HCT116 (cell line): ENCODE results near the gene SSB. TPM values are rescaled to one million over a fixed set of nuclear protein-coding genes. Genes with fewer than 3 reads are reported as not detected.
"Not testable (repeated sequence)": the region's sequence is repeated elsewhere in the genome, so short reads cannot be mapped to it uniquely, and the experiment has no call there.

Source experiments
- ATAC-seq: fragments of 200-7000 bp; cut with Tn5 transposase; 2 replicates; pipeline ENCODE4 v1.9.1; 2020; ENCODE audit warnings: mild to moderate bottlenecking, moderate library complexity
- BruUV-seq: library from RNA; stranded (reverse); fragments of 400-500 nt; replicated peaks from 2 replicates; lab custom pipeline; 2021; lab: Mats Ljungman, UMichigan
- CTCF ChIA-PET: fragments of 300-600 bp; sonication (Branson Sonifier 250); formaldehyde crosslinking; loops from one replicate; lab custom pipeline; 2021; ENCODE audit warnings: antibody characterized with exemption; lab: Charles Lee
- POLR2A ChIA-PET: fragments of 300-600, 350-600 bp; sonication (Branson Sonifier 250); formaldehyde crosslinking; loops from one replicate; lab custom pipeline; 2021; ENCODE audit warnings: antibody characterized with exemption; lab: Charles Lee
- RAD21 ChIA-PET, 2 experiments: fragments of 300-600 bp; sonication (Branson Sonifier 250); formaldehyde crosslinking; loops; one replicate each; lab custom pipeline; 2023; ENCODE audit warnings: low total read pairs in 2 of 2; ENCODE audit not compliant: uncharacterized antibody in 2 of 2, unreplicated experiment in 2 of 2, low non-redundant PET in 1 of 2; lab: Charles Lee
- DNase-seq: peaks from one replicate; pipeline ENCODE4 v3.0.0-alpha.2; 2010; ENCODE audit warnings: low read depth, low spot score
- H2AFZ ChIP-seq: fragments of 200-600 bp; shearing (Covaris generic), sonication (generic); 2 replicates; pipeline ENCODE4 v1.6.1; 2017; ENCODE audit warnings: low read depth, mixed run types, mixed read lengths, antibody characterized with exemption, low read length; ENCODE audit not compliant: poor library complexity, severe bottlenecking
- H3K27ac ChIP-seq: 2 replicates; pipeline ENCODE4 v1.5.1; 2012; ENCODE audit warnings: low read depth, low read length
- H3K27me3 ChIP-seq: fragments of 200-600 bp; sonication (generic); 2 replicates; pipeline ENCODE4 v1.6.1; 2016; ENCODE audit warnings: mixed run types, low read length, mixed read lengths; ENCODE audit not compliant: insufficient read depth
- H3K36me3 ChIP-seq, 2 experiments: fragments of 200-500 bp in 1 of 2; fragments of 200-600 bp in 1 of 2; sonication (Bioruptor generic) in 1 of 2; sonication (generic) in 1 of 2; 2 replicates each; pipeline versions ENCODE4 v1.5.1 to v1.6.1; 2014 to 2016; ENCODE audit warnings: low read length in 2 of 2, inconsistent platforms in 1 of 2, mixed read lengths in 1 of 2, mixed run types in 1 of 2; ENCODE audit not compliant: insufficient read depth in 2 of 2, control insufficient read depth in 1 of 2
- H3K4me1 ChIP-seq, 2 experiments: fragments of 200-600 bp in 1 of 2; sonication (generic) in 1 of 2; 2 replicates each; pipeline versions ENCODE4 v1.5.1 to v1.6.1; 2012 to 2017; ENCODE audit warnings: low read length in 2 of 2, inconsistent platforms in 1 of 2, mild to moderate bottlenecking in 1 of 2, mixed read lengths in 1 of 2, mixed run types in 1 of 2, moderate library complexity in 1 of 2; ENCODE audit not compliant: insufficient read depth in 2 of 2, control insufficient read depth in 1 of 2
- H3K4me2 ChIP-seq: fragments of 200-600 bp; sonication (generic); 2 replicates; pipeline ENCODE4 v1.6.1; 2017; ENCODE audit warnings: mixed run types, low read length, mixed read lengths
- H3K4me3 ChIP-seq, 2 experiments: fragments of 200-600 bp in 1 of 2; sonication (generic) in 1 of 2; replicated peaks in 1 of 2; 2 replicates each; pipeline ENCODE4 v1.5.1; 2011 to 2016; ENCODE audit warnings: low read length in 2 of 2, control low read depth in 1 of 2, low read depth in 1 of 2, mild to moderate bottlenecking in 1 of 2, mixed read lengths in 1 of 2, mixed run types in 1 of 2
- H3K79me2 ChIP-seq: fragments of 200-600 bp; sonication (generic); 2 replicates; pipeline ENCODE4 v1.6.1; 2017; ENCODE audit warnings: mild to moderate bottlenecking, mixed run types, low read length, moderate library complexity, mixed read lengths; ENCODE audit not compliant: insufficient read depth
- H3K9ac ChIP-seq: fragments of 200-600 bp; sonication (generic); 2 replicates; pipeline ENCODE4 v1.6.1; 2016; ENCODE audit warnings: low read length, mixed read lengths
- H3K9me2 ChIP-seq: fragments of 200-600 bp; sonication (generic), shearing (Covaris generic); 2 replicates; pipeline ENCODE4 v1.6.1; 2017; ENCODE audit warnings: mixed run types, mild to moderate bottlenecking, moderate library complexity; ENCODE audit not compliant: insufficient read depth
- H3K9me3 ChIP-seq, 2 experiments: fragments of 200-500 bp in 1 of 2; fragments of 200-600 bp in 1 of 2; sonication (Bioruptor generic) in 1 of 2; sonication (generic) in 1 of 2; 2 replicates each; pipeline ENCODE4 v1.6.1; 2014 to 2017; ENCODE audit warnings: low read length in 2 of 2, mixed read lengths in 2 of 2, inconsistent platforms in 1 of 2, low read depth in 1 of 2, mild to moderate bottlenecking in 1 of 2, mixed run types in 1 of 2, moderate library complexity in 1 of 2; ENCODE audit not compliant: control insufficient read depth in 1 of 2, insufficient read depth in 1 of 2
- H4K20me1 ChIP-seq: fragments of 200-600 bp; sonication (generic), shearing (Covaris generic); 2 replicates; pipeline ENCODE4 v1.6.1; 2017; ENCODE audit warnings: mixed run types, mild to moderate bottlenecking, moderate library complexity; ENCODE audit not compliant: insufficient read depth
- CBX3 ChIP-seq: IDR thresholded peaks from 2 replicates; pipeline ENCODE4 v1.6.1; 2012; ENCODE audit warnings: low read depth
- CTCF ChIP-seq, 3 experiments: fragments of 200-600 bp in 1 of 3; sonication (generic) in 1 of 3; IDR thresholded peaks in 2 of 3; conservative IDR thresholded peaks in 1 of 3; 2 replicates each; pipeline ENCODE4 v1.5.1; 2012 to 2017; ENCODE audit warnings: low read depth in 2 of 3, low read length in 2 of 3, antibody characterized with exemption in 1 of 3, borderline replicate concordance in 1 of 3, control low read depth in 1 of 3, mild to moderate bottlenecking in 1 of 3, mixed read lengths in 1 of 3, mixed run types in 1 of 3, moderate library complexity in 1 of 3; ENCODE audit not compliant: insufficient read depth in 1 of 3
- EZH2 ChIP-seq: fragments of 200-600 bp; sonication (generic); IDR thresholded peaks from 2 replicates; pipeline ENCODE4 v1.6.1; 2017; ENCODE audit warnings: antibody characterized with exemption, mixed run types
- EZH2phosphoT487 ChIP-seq: fragments of 200-600 bp; IDR thresholded peaks from 2 replicates; pipeline ENCODE4 v1.6.1; 2018; ENCODE audit warnings: antibody characterized with exemption, borderline replicate concordance
- FOSL1 ChIP-seq: IDR thresholded peaks from 2 replicates; pipeline ENCODE4 v1.6.1; 2012; ENCODE audit warnings: low read depth
- JUND ChIP-seq: IDR thresholded peaks from 2 replicates; pipeline ENCODE4 v1.6.1; 2012
- MAX ChIP-seq: IDR thresholded peaks from 2 replicates; pipeline ENCODE4 v1.6.1; 2012
- POLR2A ChIP-seq: IDR thresholded peaks from 2 replicates; pipeline ENCODE4 v1.7.0; 2011; ENCODE audit warnings: borderline replicate concordance; ENCODE audit not compliant: insufficient read depth, insufficient read length; ENCODE audit errors: extremely low read depth
- POLR2AphosphoS5 ChIP-seq: IDR thresholded peaks from 2 replicates; pipeline ENCODE4 v1.6.1; 2011; ENCODE audit warnings: mild to moderate bottlenecking, low read depth, low read length, moderate library complexity
- RAD21 ChIP-seq: IDR thresholded peaks from 2 replicates; pipeline ENCODE4 v1.6.1; 2012; ENCODE audit warnings: low read depth, mild to moderate bottlenecking
- SIN3A ChIP-seq: IDR thresholded peaks from 2 replicates; pipeline ENCODE4 v1.6.1; 2012; ENCODE audit warnings: low read depth
- SP1 ChIP-seq: IDR thresholded peaks from 2 replicates; pipeline ENCODE4 v1.6.1; 2012; ENCODE audit warnings: low read depth
- TCF7L2 ChIP-seq: IDR thresholded peaks from 2 replicates; pipeline ENCODE4 v1.7.0; 2011; ENCODE audit warnings: borderline replicate concordance, inconsistent platforms; ENCODE audit not compliant: insufficient read depth, insufficient read length; ENCODE audit errors: extremely low read depth
- ZFX ChIP-seq: fragments of 450-650 bp; IDR thresholded peaks from 2 replicates; pipeline ENCODE4 v1.6.1; 2017
- ZNF274 ChIP-seq: fragments of 200-500 bp; sonication (Bioruptor generic); IDR thresholded peaks from 2 replicates; pipeline ENCODE4 v1.6.1; 2014; ENCODE audit warnings: mild to moderate bottlenecking, low read depth, low read length, inconsistent platforms
- intact Hi-C: fragments of 100-400 bp; cut with micrococcal nuclease; formaldehyde crosslinking; loops from 2 replicates; pipeline ENCODE4 v1.10.0; 2022
- total RNA-seq: library from RNA; stranded (reverse); gene quantifications from one replicate; pipeline ENCODE4 v1.2.1, GENCODE V29; 2021; ENCODE audit not compliant: unreplicated experiment
- TF ChIP-seq, protein P1 (sequence below): IDR thresholded peaks from 2 replicates; pipeline ENCODE4 v1.6.1; 2012

SSB gene
- total RNA-seq, 1 experiment from 2014 or later, result 117 TPM

GRCh38 chr2:169815849-169816248 is 17.2 kb downstream of the SSB start:
- Histone ChIP-seq H2AFZ (no peak overlapping the region), H3K9ac (no peak overlapping the region), H4K20me1 (peaks cover 4% of the 10 kb centered on the region; the same call in 1 of the 2 replicates), H3K36me3 (peaks cover 22 to 53% of the 10 kb centered on the region in 2 experiments), H3K4me2 (no peak overlapping the region), H3K27ac (no peak overlapping the region), H3K4me1 (peaks cover 11 to 23% of the 10 kb centered on the region in 2 experiments; a peak in 3 of 4 replicates), H3K4me3 (no peak overlapping the region), H3K79me2 (peaks cover 35% of the 10 kb centered on the region), H3K9me2 (no peaks in the 10 kb centered on the region), H3K27me3 (no peaks in the 10 kb centered on the region), H3K9me3 (no peaks in the 10 kb centered on the region)
- no TSS peak for BruUV-seq
- intact Hi-C loops, result no loop called here
- ChIA-PET POLR2A (interaction anchor here (0.7 to 1.2 kb wide), 2 partner anchors 8 to 11 kb away, joined by 3 read pairs; partner anchors contain the start of gene UBR3), RAD21 (no interaction called here), CTCF (interaction anchor here (1.2 kb wide), 1 partner anchor 9 kb away, joined by 6 read pairs; the partner anchor contains the start of gene METTL5)
- TF ChIP-seq RAD21 (no peak), POLR2A (no peak), ZFX (no peak), SIN3A (no peak), TCF7L2 (no peak), EZH2 (no peak), EZH2phosphoT487 (no peak), ZNF274 (no peak), POLR2AphosphoS5 (no peak), MAX (no peak), CBX3 (no peak), JUND (no peak), CTCF (IDR thresholded peaks at IDR 0.05 in 2 of 3, conservative IDR thresholded peaks at IDR 0.05 in 1 of 3; ENCODE audit: borderline replicate concordance in 1 of 3, insufficient read depth in 1 of 3, low read depth in 2 of 3, low read length in 2 of 3) (no peak), SP1 (no peak), FOSL1 (no peak)
- TF ChIP-seq, protein P1, sequence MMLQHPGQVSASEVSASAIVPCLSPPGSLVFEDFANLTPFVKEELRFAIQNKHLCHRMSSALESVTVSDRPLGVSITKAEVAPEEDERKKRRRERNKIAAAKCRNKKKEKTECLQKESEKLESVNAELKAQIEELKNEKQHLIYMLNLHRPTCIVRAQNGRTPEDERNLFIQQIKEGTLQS, result no peak
- DNase-seq, result no peak
- ATAC-seq, result no peak

DNA sequence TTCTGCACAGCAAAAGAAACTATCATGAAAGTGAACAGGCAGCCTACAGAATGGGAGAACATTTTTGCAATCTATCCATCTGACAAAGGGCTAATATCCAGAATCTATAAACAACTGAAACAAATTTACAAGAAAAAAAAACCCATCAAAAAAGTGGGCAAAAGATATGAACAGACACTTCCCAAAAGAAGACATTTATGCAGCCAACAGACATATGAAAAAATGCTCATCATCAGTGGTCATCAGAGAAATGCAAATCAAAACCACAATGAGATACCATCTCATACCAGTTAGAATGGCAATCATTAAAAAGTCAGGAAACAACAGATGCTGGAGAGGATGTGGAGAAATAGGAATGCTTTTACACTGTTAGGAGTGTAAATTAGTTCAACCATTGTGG is 18.3 kb downstream of the SSB start:
- H3K27me3 ChIP-seq, H3K27ac ChIP-seq, DNase-seq, H3K9me2 ChIP-seq, BruUV-seq, H2AFZ ChIP-seq, RAD21 ChIA-PET, POLR2A ChIA-PET, H3K4me3 ChIP-seq, ATAC-seq, H3K9me3 ChIP-seq, CTCF ChIA-PET, H3K4me2 ChIP-seq, H4K20me1 ChIP-seq, intact Hi-C loops, H3K9ac ChIP-seq: not testable (repeated sequence)
- Histone ChIP-seq H3K79me2 (peaks cover 46% of the 10 kb centered on the region), H3K4me1 (peaks cover 11 to 24% of the 10 kb centered on the region in 2 experiments; a peak in 3 of 4 replicates), H3K36me3 (peaks cover 16 to 49% of the 10 kb centered on the region in 2 experiments)
